ENCODE data around the gene SIGLECL1.

SIGLECL1 gene

GRCh38 chr19:51256155-51256625 is 5.3 kb downstream of the SIGLECL1 start:
- no peaks in the 10 kb centered on the region for H3K36me3 ChIP-seq (ENCODE audit: insufficient read depth, low read length)
- H3K9me2 ChIP-seq (ENCODE audit: low read depth, low read length), result no peaks in the 10 kb centered on the region
- no peak overlapping the region for H3K4me2 ChIP-seq (ENCODE audit: low read length)
- no peaks in the 10 kb centered on the region for H3K4me1 ChIP-seq (ENCODE audit: insufficient read depth, low read length, severe bottlenecking)
- H3K27me3 ChIP-seq (ENCODE audit: insufficient read depth, low read length), result no peaks in the 10 kb centered on the region; the same call in 1 of the 2 replicates
- H4K20me1 ChIP-seq (ENCODE audit: insufficient read depth, low read length), result no peaks in the 10 kb centered on the region
- H3K79me2 ChIP-seq (ENCODE audit: insufficient read depth, low read length), result no peaks in the 10 kb centered on the region
- H2AFZ ChIP-seq (ENCODE audit: low read length), result no peak overlapping the region
- H3F3A ChIP-seq (ENCODE audit: insufficient read depth, low read length), result no peaks in the 10 kb centered on the region
- H3K9me3 ChIP-seq (ENCODE audit: low read length), result no peaks in the 10 kb centered on the region
- no peak overlapping the region for H3K9ac ChIP-seq (ENCODE audit: low read length)
- H3K27ac ChIP-seq (ENCODE audit: low read depth, low read length, poor library complexity, severe bottlenecking), result no peak overlapping the region
- no peak overlapping the region for H3K4me3 ChIP-seq (ENCODE audit: low read depth, low read length, poor library complexity, severe bottlenecking)
- TF ChIP-seq, protein P1, sequence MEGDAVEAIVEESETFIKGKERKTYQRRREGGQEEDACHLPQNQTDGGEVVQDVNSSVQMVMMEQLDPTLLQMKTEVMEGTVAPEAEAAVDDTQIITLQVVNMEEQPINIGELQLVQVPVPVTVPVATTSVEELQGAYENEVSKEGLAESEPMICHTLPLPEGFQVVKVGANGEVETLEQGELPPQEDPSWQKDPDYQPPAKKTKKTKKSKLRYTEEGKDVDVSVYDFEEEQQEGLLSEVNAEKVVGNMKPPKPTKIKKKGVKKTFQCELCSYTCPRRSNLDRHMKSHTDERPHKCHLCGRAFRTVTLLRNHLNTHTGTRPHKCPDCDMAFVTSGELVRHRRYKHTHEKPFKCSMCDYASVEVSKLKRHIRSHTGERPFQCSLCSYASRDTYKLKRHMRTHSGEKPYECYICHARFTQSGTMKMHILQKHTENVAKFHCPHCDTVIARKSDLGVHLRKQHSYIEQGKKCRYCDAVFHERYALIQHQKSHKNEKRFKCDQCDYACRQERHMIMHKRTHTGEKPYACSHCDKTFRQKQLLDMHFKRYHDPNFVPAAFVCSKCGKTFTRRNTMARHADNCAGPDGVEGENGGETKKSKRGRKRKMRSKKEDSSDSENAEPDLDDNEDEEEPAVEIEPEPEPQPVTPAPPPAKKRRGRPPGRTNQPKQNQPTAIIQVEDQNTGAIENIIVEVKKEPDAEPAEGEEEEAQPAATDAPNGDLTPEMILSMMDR (IDR thresholded peaks at IDR 0.05; ENCODE audit: low read length), result no peak
- no peak for TF ChIP-seq EZH2 (IDR thresholded peaks at IDR 0.05; ENCODE audit: borderline replicate concordance, low read length)

DNA sequence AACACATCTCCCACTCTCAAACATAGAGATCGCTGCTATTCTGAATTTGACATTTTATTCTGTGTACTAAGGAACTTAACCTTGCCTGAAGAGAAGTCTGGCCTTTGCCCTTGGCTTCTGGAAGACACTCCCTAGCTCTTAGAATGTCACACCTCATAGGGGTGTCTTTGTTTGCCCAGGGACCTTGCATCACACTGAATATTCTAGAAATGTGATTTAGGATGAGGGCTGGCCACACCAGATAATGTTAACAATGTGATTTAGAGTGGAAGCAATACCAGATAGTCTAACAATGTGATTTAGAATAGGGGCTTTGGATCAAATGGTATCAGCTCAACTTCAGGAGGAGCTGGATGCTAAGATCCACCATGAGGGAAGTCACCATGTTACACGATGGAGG is 6.6 kb downstream of the SIGLECL1 start:
- Histone ChIP-seq H4K20me1 (ENCODE audit: insufficient read depth, low read length) (no peaks in the 10 kb centered on the region), H3K27me3 (ENCODE audit: insufficient read depth, low read length) (peaks cover 5% of the 10 kb centered on the region; the same call in 1 of the 2 replicates), H3K4me3 (ENCODE audit: low read depth, low read length, poor library complexity, severe bottlenecking) (no peak overlapping the region), H3K4me1 (ENCODE audit: insufficient read depth, low read length, severe bottlenecking) (no peaks in the 10 kb centered on the region), H3K9me2 (ENCODE audit: low read depth, low read length) (no peaks in the 10 kb centered on the region), H3K27ac (ENCODE audit: low read depth, low read length, poor library complexity, severe bottlenecking) (no peak overlapping the region), H3K79me2 (ENCODE audit: insufficient read depth, low read length) (no peaks in the 10 kb centered on the region), H3K9ac (ENCODE audit: low read length) (no peak overlapping the region), H3K9me3 (ENCODE audit: low read length) (no peaks in the 10 kb centered on the region), H2AFZ (ENCODE audit: low read length) (no peak overlapping the region), H3K4me2 (ENCODE audit: low read length) (no peak overlapping the region), H3K36me3 (ENCODE audit: insufficient read depth, low read length) (no peaks in the 10 kb centered on the region; the same call in 1 of the 2 replicates), H3F3A (ENCODE audit: insufficient read depth, low read length) (no peaks in the 10 kb centered on the region)
- TF ChIP-seq EZH2 (IDR thresholded peaks at IDR 0.05; ENCODE audit: borderline replicate concordance, low read length), result no peak
- TF ChIP-seq, protein P1 (IDR thresholded peaks at IDR 0.05; ENCODE audit: low read length), result no peak

GRCh38 chr19:51258165-51259160 is 7.6 kb downstream of the SIGLECL1 start:
- no peaks in the 10 kb centered on the region for H4K20me1 ChIP-seq (ENCODE audit: insufficient read depth, low read length)
- H3K27ac ChIP-seq (ENCODE audit: low read depth, low read length, poor library complexity, severe bottlenecking), result no peak overlapping the region
- H3K4me3 ChIP-seq (ENCODE audit: low read depth, low read length, poor library complexity, severe bottlenecking), result no peak overlapping the region

More at GRCh38 chr19:51258165-51259160, 7.6 kb downstream of the SIGLECL1 start:
- Histone ChIP-seq H3F3A (ENCODE audit: insufficient read depth, low read length) (no peaks in the 10 kb centered on the region), H3K9ac (ENCODE audit: low read length) (no peak overlapping the region), H3K9me2 (ENCODE audit: low read depth, low read length) (no peaks in the 10 kb centered on the region), H3K4me2 (ENCODE audit: low read length) (no peak overlapping the region), H2AFZ (ENCODE audit: low read length) (no peak overlapping the region), H3K79me2 (ENCODE audit: insufficient read depth, low read length) (no peaks in the 10 kb centered on the region), H3K9me3 (ENCODE audit: low read length) (no peaks in the 10 kb centered on the region), H3K4me1 (ENCODE audit: insufficient read depth, low read length, severe bottlenecking) (no peaks in the 10 kb centered on the region), H3K27me3 (ENCODE audit: insufficient read depth, low read length) (peaks cover 5% of the 10 kb centered on the region; the same call in 1 of the 2 replicates), H3K36me3 (ENCODE audit: insufficient read depth, low read length) (no peaks in the 10 kb centered on the region; the same call in 1 of the 2 replicates)
- TF ChIP-seq, protein P1 (IDR thresholded peaks at IDR 0.05; ENCODE audit: low read length), result no peak
- TF ChIP-seq EZH2 (IDR thresholded peaks at IDR 0.05; ENCODE audit: borderline replicate concordance, low read length), result no peak
